Chondrocyte (in vitro differentiated cells): ENCODE data around the gene FBXO42. TPM values are rescaled to one million over a fixed set of nuclear protein-coding genes. Genes with fewer than 3 reads are reported as not detected.
A peak's percentile ranks its signal among the peaks of the same experiment; 100 is the strongest.
"Not testable (repeated sequence)": the region's sequence is repeated elsewhere in the genome, so short reads cannot be mapped to it uniquely, and the experiment has no call there.

Experiments used
- DNase-seq: peaks from one replicate; pipeline ENCODE4 v3.0.0; 2021; ENCODE audit warnings: mixed read lengths, low spot score
- H3K27ac Mint-ChIP-seq: one replicate; pipeline ENCODE4 v1.8.0; 2021; ENCODE audit warnings: mild to moderate bottlenecking, moderate library complexity, mixed read lengths; ENCODE audit not compliant: unreplicated experiment
- H3K27me3 Mint-ChIP-seq: 2 replicates; pipeline ENCODE4 v1.8.0; 2021; ENCODE audit warnings: low read depth, mixed read lengths
- H3K36me3 Mint-ChIP-seq: 2 replicates; pipeline ENCODE4 v1.8.0; 2021; ENCODE audit warnings: low read depth, mixed read lengths
- H3K4me1 Mint-ChIP-seq: 2 replicates; pipeline ENCODE4 v1.8.0; 2021; ENCODE audit warnings: low read depth, mild to moderate bottlenecking, mixed read lengths
- H3K4me3 Mint-ChIP-seq: one replicate; pipeline ENCODE4 v1.8.0; 2021; ENCODE audit warnings: mild to moderate bottlenecking, moderate library complexity, mixed read lengths; ENCODE audit not compliant: unreplicated experiment
- H3K9me3 Mint-ChIP-seq: 2 replicates; pipeline ENCODE4 v1.8.0; 2021; ENCODE audit warnings: low read depth, mixed read lengths
- CTCF ChIP-seq: fragments of 200-600 bp; sonication (generic); IDR thresholded peaks from 2 replicates; pipeline ENCODE4 v1.5.0; 2021; ENCODE audit warnings: antibody characterized with exemption, mild to moderate bottlenecking, moderate library complexity
- total RNA-seq: library from RNA; stranded (reverse); gene quantifications from 3 replicates; pipeline ENCODE4 v1.2.1, GENCODE V29; 2021

The FBXO42 gene
- total RNA-seq, 1 donor from 2014 or later, result 20.9 TPM

GRCh38 chr1:16348414-16349182, 3.7 kb downstream of the FBXO42 start:
- H3K9me3 Mint-ChIP-seq, result no peaks in the 10 kb centered on the region
- H3K27ac Mint-ChIP-seq, result peak overlapping the region; percentile 93
- no peak for DNase-seq
- no peaks in the 10 kb centered on the region for H3K36me3 Mint-ChIP-seq
- H3K4me1 Mint-ChIP-seq, result peaks cover 40% of the 10 kb centered on the region
- H3K4me3 Mint-ChIP-seq, result no peak overlapping the region
- H3K27me3 Mint-ChIP-seq, result no peaks in the 10 kb centered on the region
- no peak for TF ChIP-seq CTCF

GRCh38 chr1:16343276-16343675, 9.0 kb downstream of the FBXO42 start:
- not testable (repeated sequence) for H3K4me3 Mint-ChIP-seq, H3K9me3 Mint-ChIP-seq, H3K27me3 Mint-ChIP-seq, H3K27ac Mint-ChIP-seq, H3K36me3 Mint-ChIP-seq, DNase-seq
- H3K4me1 Mint-ChIP-seq, result peaks cover 15% of the 10 kb centered on the region

GRCh38 chr1:16342331-16343062, 9.8 kb downstream of the FBXO42 start:
- Mint-ChIP-seq H3K4me3 (no peak overlapping the region), H3K4me1 (peaks cover 12% of the 10 kb centered on the region), H3K9me3 (no peaks in the 10 kb centered on the region), H3K27ac (peak overlapping the region; percentile 2), H3K36me3 (peaks cover 2% of the 10 kb centered on the region), H3K27me3 (no peaks in the 10 kb centered on the region)
- DNase-seq, result no peak
- TF ChIP-seq CTCF, result no peak

- H3K27ac Mint-ChIP-seq, result no peak overlapping the region
- H3K27me3 Mint-ChIP-seq, result no peaks in the 10 kb centered on the region
- peaks cover 2% of the 10 kb centered on the region for H3K36me3 Mint-ChIP-seq
- no peak overlapping the region for H3K4me3 Mint-ChIP-seq
- H3K4me1 Mint-ChIP-seq, result peaks cover 14% of the 10 kb centered on the region
- no peak for DNase-seq
- TF ChIP-seq CTCF, result no peak
- H3K9me3 Mint-ChIP-seq, result no peaks in the 10 kb centered on the region
These were observed 11.6 kb downstream of the FBXO42 start for GRCh38 chr1:16340673-16341072.

- H3K27me3 Mint-ChIP-seq, result no peaks in the 10 kb centered on the region
- DNase-seq, result no peak
- no peak overlapping the region for H3K27ac Mint-ChIP-seq
- no peak overlapping the region for H3K4me3 Mint-ChIP-seq
- no peaks in the 10 kb centered on the region for H3K9me3 Mint-ChIP-seq
- H3K36me3 Mint-ChIP-seq, result peaks cover 2% of the 10 kb centered on the region
- TF ChIP-seq CTCF, result no peak
- peaks cover 22% of the 10 kb centered on the region for H3K4me1 Mint-ChIP-seq
These were observed 13.3 kb downstream of the FBXO42 start for GRCh38 chr1:16338961-16339360.
